Measurements from ENCODE around the gene SLC30A4.
"Not testable (repeated sequence)": the region's sequence is repeated elsewhere in the genome, so short reads cannot be mapped to it uniquely, and the experiment has no call there.

The SLC30A4 gene

DNA sequence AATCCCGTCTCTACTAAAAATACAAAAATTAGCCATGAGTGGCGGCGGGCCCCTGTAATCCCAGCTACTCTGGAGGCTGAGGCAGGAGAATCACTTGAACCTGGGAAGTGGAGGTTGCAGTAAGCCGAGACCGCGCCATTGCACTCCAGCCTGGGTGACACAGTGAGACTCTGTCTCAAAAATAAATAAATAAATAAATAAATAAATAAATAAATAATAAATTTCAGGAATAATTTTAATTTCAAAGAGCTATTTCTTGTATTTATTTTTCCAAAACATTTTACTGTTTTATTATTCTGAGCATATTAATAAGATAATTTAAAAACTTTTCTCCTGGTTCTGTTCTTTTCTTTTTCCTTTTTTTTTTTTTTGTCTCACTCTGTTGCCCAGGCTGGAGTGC is 15.4 kb downstream of the SLC30A4 start:
- not testable (repeated sequence) for DNase-seq

DNA sequence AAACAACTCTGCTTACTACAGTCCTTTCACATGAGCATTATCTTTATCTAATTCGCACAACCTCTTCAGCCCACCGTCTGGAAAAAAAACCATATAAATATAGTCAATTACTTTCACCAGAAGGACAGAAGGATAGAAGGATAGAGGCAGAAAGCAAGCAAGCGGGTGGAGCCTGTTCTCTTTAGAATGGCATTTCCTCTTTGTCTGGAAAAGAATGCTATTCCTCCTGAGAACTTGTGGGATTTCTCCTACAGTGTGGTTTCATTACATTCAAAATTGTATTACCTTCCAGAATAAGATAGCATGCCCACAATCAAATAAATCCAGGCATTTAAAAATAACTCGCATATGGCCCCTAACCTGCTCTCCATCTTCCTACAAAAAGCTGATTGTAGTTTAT is 23.1 kb downstream of the SLC30A4 start:
- DNase-seq: no peak

DNA sequence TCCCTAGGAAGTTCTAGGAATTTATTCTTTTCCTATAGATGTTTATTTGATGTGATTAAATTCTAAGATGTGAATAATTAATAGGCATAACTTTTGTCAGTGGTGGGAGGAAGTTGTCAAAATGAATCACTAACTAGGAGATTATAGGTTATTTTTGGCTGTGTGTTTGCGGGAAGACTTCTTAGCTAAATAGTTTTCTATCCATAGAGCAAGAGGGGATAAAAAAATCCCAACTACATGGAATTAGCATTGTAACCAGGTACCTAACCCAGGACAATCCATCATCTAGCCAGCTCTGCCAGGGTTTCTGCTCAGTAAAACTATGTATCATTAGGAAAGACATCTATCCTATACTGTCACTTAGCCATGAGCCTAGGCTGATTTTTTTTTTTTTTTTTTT is 23.9 kb downstream of the SLC30A4 start:
- no peak for DNase-seq

DNA sequence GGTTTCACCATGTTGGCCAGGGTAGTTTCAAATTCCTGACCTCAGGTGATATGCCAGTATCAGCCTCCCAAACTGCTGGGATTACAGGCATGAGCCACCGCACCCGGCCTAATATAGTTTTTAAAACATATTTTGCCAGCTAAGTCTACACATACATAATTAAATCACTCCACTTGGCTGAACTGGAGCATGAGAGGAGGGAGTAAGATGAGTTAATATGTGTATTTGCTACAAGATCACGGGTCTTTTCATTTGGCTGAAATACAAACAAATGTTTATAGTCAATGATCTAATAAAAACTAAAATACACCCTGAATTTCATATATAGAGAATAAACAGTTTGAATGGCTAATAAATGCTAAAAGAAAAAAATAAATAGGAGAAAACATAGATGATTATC is 25.3 kb downstream of the SLC30A4 start:
- no peak for DNase-seq

DNA sequence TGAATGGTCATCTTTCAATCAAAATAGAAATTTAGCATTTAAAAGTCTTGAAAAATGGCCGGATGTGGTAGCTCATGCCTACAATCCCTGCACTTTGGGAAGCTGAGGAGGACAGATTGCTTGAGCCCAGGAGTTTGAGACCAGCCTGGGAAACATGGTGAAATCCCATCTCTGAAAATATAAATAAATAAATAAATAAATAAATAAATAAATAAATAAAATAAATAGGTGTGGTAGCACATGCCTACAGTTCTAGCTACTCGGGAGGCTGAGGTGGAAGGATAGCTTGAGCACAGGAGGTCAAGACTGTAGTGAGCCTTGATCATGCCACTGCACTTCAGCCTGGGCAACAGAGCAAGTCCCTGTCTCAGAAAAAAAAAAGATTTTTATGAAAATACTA is 25.9 kb downstream of the SLC30A4 start:
- DNase-seq: no peak

DNA sequence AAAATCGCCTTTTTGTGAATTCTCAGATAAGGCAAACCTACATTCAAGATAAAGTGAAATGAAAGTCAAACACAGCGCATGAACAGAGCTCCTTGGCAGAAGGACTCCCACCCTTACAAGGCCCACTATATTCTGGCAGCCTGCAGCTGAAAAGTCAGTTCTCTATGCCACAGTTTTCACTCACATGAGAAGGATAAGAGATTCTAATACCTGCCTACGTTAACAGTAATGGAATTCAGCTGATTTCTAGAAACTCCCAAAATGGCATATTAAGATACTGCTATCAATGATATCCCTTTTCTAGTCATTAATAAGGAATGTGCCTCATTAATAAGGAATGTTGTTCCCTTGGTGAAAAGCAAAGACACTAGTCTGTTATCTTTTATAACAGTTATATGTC is 27.0 kb downstream of the SLC30A4 start:
- no peak for DNase-seq

DNA sequence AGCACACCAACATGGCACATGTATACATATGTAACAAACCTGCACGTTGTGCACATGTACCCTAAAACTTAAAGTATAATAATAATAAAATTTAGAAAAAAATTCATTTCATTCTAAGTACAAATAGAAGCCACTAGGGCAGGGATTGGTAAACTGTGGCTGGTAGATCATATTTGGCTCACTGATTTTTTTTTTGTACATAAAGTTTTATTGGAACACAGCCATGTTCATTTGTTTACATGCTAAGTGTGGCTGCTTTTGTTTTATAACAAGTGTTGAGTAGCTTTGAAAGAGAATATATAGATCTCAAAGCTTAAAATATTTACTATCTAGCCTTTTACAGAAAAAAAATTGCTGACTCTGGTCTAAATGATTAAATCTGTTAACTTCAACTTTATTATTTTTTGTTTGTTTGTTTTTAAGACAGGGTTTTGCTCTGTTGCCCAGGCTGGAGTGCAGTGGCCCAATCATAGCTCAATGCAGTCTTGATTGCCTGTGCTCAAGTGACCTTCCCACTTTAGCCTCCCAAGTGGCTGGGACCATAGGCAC is 32.8 kb downstream of the SLC30A4 start:
- DNase-seq: no peak

DNA sequence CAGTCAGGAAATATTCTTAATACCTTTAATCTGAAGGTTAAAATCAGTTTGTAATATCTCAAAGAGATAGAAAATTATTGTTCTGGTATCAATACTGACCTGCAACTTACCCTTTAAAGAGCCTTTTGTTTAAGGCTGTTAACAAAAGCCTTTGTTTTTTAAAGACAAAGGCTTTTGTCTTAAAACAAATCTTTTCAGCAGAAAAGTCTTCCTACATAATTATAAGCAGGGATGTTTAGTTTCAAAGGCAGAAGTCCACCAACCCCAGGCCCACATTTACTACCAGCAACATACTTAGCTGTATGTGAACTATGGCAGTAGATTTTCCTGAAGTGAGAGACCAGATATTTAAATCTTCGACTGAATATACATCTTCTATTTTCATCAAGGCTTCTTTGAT is 36.2 kb downstream of the SLC30A4 start:
- no peak for DNase-seq

DNA sequence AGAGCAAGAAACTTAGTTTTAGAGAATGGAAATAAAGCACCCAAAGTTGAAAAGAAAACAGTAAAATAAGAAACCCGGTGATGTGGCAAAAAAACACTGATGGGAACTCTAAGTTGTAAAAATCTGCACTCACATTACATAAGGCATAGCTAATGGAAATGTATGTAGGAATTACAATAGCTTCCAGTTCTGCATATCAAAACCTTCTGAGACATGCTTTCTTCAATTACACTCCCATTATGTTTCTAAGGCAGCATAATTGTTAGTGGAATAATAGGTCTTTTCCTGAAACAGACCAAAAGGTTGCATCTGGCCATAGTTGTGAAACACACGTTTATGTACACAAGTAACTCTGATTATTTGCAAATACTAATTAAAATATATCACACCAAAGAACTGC is 41.4 kb downstream of the SLC30A4 start:
- no peak for DNase-seq

DNA sequence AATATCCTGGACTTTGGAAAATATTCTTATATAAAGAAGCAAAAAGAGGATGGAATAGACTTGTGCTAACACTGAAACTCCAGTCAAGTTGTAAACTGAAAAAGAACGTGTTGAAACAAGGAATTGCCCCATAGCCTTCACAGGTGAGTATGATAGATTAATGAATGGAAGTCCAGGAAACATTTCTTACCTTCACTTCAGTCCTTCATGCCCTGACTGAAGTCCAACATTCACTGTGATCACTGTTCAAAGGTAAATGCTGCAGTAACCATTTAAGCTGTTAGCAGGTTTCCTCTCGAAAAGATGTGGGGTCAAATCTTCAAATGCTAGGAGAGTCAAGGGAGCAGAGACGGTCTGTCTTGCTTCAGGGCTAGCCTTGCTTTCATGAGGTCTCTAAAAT is 46.1 kb downstream of the SLC30A4 start:
- no peak for DNase-seq

DNA sequence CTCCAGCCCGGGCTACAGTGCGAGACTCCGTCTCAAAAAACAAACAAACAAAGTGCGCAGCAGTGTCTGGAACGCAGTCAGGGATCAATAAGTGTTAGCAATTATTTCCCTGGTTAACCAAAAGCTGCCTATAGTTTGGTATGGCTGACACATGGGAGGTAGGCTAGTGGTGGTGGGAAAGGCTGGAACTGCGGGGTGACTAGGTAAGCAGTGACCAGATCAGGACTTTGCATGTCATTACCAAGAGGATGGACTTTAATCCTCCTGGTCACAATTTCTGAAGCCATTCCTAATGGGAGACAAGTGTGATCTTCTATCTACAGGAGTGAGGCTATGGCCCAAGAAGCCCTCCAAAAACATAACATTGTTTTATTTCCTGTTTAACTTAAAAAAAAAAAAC is 47.8 kb downstream of the SLC30A4 start:
- no peak for DNase-seq

DNA sequence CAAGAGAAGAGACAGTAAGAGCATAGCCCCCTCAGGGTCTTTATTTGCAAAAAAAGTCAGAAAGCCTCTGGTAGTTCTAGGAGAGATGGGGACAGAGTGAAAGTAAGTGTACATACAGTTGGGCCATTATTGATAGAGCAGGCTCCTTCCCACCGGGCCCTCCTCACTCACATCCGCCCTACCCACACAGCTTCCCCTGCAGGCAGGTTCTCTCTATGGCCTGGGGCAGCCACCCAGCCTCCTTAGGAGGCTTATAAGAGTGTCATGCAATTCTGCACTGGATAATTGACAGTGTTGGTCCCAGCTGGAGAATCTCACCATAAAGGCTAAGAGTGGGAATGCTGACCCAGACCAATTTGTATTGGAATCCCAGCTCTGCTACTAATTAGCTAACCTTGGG is 49.5 kb downstream of the SLC30A4 start:
- no peak for DNase-seq

DNA sequence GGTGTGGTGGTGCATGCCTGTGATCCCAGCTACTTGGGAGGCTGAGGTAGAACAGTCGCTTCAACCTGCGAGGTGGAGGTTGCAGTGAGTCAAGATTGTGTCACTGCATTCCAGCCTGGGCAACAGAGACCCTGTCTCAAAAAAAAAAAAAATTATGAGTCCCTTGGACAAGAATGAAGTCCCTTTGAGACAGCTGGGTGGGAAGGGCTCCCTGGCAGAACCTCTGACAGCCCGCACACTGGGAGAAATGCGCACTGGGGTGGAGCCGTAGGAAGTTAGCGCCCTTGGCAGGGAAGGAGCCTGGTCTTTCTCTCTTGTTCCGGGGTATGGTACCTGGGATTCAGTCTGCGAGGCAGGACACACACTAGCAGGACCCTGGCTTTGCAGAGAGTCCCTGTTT is 51.4 kb downstream of the SLC30A4 start:
- no peak for DNase-seq

DNA sequence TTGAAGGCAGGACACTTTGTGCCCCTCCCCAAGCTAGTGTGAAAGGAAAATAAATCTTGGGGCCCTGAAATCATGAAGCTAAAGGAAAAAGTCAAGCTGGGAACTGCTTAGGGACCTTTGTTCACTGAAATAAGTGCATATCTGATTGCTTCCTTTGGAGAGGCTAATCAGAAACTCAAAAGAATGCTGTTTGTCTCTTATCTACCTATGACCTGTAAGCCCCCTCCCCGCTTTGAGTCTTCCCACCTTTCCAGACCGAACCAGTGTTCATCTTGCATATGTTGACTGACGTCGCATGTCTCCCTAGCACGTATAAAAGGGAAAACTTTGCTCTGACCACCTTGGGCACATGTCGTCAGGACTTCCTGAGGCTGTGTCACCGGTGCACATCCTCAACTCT is 53.1 kb downstream of the SLC30A4 start:
- DNase-seq: no peak

DNA sequence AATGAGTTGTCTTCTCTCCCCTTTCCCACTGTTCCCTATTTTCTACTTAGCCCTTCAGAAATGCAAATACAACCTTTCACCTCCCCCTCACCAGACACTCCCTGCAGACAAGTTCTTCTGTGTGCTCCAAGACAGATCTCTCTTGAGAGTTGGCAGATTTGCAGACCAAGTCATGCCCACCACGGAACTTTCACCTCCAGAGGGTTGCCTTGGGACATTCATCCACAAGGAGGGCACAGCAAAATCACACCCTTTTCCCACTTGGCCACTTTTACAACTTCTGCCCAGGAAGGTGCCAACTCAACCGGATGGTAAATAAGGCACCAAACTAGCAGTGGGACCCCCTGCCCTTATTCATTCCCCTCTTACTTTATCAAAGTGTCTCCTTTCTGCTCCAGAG is 53.5 kb downstream of the SLC30A4 start:
- DNase-seq: no peak

DNA sequence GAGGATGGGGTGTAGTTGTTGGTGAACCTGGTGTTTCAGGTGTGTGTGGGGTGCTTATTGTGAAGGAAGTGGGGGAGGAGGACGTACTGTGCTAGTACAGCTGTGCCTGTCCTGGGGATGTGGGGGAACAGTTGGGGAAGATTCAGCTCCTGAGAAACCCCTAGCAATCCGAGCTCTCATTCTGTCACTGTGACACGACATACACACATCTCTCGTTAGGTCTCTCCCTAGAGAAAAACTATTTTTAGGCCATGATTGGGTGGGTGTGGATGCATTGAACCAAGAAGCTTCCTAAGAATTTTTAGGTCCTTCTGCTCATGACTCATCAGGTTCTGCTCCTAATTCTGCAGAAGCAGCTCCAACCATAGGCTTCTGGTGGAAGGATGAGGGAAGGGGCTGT is 54.3 kb downstream of the SLC30A4 start:
- DNase-seq: no peak

DNA sequence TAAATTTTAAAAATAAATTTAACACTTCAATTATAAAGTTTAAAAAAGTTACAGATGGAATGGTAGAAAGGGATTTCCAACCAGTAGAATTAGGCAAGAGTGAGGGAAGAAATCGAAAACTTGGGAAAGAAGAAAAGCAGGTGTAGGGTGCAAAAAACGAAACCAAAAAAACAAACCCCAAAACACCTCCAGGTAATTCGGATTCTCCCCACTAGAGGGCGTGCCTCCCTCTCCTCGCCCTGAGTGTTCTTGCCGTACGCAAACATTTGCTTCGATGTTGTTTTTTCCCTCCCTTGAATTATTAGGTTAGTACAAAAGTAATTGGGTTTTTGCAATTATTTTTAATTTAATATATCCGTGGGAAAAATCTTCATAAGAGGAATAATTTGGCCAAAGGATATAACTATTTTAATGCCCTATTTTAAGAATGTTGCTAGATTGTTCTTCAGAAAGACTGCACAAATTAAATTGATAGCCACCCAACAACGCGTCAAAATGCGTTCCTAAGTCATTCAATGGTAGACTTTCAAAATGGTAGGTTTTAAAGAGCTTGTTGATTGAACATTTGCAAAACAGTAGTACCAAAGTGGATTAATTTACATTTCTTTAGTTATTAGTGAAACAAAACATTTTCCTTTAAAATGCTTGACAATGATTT is 63.7 kb downstream of the SLC30A4 start:
- DNase-seq: peak; percentile 35 to 56

DNA sequence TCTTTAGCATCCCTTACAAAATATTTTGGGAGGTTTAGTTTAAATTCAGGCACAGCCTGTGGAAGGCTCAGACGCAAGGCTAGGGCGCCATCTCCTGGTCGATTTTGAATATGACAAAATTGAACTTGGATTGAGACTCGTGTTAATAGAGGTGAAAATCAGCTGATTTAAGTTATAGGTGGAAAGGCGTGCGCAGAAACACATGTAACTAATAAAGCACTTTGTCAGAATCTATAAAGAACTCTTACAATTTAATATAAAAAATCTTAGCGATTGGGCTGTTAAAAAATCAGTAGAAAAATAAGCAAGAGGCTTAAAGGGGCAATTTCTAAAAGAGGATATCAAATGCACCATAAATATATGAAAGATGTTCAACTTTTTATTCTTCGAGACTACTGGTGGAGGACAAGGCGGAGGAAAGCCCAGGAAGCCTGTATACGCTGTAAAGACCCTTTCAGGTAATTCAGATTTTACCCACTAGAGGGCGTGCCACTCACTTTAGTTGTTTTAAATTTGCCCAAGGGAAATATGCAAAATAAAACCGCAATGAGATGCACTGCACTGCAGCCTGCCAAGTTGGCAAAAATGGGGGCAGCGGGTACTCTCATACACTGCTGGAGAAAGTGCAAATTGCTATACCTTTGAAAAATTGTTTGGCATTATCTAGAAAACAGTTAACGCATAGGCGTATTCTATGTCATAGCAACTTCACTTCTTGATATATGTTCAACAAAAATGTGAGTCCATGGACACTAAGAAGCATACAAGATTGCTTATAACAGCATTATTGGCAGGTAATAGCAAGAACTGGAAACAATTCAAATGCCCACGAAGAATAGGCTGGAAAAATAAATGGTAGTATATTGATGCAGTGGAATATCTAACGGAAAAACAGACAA is 64.7 kb downstream of the SLC30A4 start:
- peak; percentile 65 to 66 for DNase-seq

DNA sequence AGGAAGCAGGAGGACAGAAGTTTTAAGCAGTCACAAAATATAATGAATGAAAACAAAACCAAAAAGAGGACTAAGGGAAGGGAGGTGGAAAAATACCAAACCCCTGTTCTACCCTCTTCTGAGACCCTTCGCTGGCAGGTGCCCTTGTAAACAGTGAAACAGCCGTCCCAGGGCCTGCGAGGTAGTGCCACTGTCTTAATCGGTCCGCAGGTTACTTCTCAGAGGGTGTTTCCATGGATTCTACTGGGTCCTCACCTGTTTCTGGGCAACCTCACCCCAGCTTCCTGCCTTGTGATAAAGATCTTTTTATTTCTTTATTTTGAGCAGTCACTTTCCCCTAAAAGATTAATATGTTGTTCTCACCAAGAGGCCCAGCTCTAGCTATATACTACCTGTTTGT is 65.3 kb downstream of the SLC30A4 start:
- DNase-seq: no peak

DNA sequence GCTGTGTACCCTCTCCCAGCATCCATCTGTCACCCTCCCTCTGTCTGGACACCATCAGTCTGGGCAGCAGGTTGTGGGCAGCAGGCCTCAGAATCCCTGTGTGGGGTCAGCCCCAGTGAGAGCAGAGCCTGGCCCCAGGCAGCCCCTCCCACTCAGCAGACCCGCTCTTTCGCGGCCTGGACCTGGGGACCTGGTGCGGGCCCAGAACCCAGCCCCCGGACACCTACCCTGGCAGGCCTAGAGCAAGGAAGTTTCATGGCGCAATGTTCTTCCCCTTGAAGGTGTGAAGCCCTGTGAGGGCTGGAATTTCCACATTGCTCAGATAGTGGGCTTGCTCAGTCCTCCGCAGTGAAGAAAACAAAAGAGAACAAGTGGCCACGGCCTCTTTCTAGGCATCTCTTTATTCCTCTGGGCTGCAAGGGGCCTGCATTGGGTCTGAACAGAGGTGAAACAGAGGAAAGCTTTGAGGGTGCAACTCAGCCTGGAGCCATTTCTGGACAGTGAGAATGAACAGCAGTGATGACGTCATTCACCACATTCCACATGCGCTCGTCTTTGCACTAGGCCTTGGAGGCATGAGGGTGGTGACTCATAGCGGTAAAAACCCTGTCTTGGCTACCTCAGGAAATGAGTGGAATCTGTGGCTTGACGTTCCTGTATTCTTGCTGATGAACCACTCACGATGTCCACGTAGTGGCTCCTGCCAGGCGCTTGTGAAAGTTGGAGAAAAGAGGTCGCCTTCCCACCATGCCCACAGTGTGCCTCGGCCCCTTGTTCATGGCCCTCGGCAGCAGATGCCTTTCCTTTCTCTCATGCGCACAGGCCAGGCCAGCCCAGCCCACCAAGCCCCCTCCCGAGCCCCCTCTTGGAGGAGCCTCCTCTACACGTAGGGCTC is 66.1 kb downstream of the SLC30A4 start:
- peak; percentile 88 to 92 for DNase-seq

DNA sequence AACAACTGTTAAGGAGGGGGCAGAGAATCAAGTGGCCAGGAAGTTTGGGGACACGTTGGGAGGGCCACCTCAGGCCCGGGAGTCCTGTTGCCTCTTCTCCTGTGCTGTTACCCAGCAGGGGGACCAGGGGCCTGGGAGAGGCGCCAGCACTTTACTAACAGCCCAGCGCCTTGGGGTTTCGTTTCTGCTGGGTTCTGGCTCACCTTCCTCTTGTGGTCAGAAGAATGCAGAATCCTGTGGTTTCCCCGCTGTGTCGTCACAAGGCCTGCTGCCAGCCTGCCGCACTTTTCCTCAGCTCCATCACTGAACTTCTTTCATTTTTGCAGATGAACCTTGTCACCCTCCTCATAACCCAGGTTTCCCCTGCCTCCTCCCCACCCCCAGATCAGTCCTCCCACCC is 67.7 kb downstream of the SLC30A4 start:
- DNase-seq: peak; percentile 80 to 81

DNA sequence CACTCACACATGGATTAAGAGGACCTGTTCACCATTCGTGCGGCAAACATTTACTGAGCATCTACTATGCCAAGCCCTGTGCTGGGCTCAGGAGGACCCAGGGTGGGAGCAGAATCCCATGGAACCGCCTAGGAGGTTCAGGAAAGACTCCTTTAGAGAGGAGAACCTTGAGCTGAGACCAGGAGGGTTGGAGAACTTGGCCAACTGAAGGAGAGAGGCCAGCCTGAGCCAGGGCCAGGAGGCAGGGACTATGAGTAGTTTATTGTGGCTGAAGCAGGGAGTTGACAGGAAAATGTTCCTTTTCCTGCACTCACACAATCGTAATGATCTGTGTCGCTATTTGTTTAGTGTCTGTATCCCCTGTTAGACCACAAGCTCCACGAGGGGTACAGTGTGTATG is 71.3 kb downstream of the SLC30A4 start:
- no peak for DNase-seq

All from AML-193 (cell line).